MM.1S (cell line): ENCODE results near the gene ANTXR1.

Experiments used
- DNase-seq: peaks from one replicate; pipeline ENCODE4 v3.0.0-alpha.2; 2015
- H2AFZ ChIP-seq: fragments of 300-600 bp; sonication (generic); 2 replicates; pipeline ENCODE4 v1.6.0; 2016; ENCODE audit warnings: antibody characterized with exemption, low read length
- H3F3A ChIP-seq: fragments of 300-600 bp; sonication (generic); 2 replicates; pipeline ENCODE4 v1.6.1; 2016; ENCODE audit warnings: mild to moderate bottlenecking, antibody characterized with exemption, low read length, moderate library complexity, mixed read lengths; ENCODE audit not compliant: insufficient read depth
- H3K27ac ChIP-seq: fragments of 300-600 bp; sonication (generic); 2 replicates; pipeline ENCODE4 v1.5.1; 2016; ENCODE audit warnings: mild to moderate bottlenecking, low read length
- H3K27me3 ChIP-seq: fragments of 300-600 bp; sonication (generic); replicated peaks from 2 replicates; pipeline ENCODE4 v1.6.0; 2016; ENCODE audit warnings: low read length; ENCODE audit not compliant: insufficient read depth
- H3K36me3 ChIP-seq: fragments of 300-600 bp; sonication (generic); replicated peaks from 2 replicates; pipeline ENCODE4 v1.6.1; 2016; ENCODE audit warnings: mild to moderate bottlenecking, low read length, mixed read lengths; ENCODE audit not compliant: insufficient read depth
- H3K4me1 ChIP-seq: fragments of 300-600 bp; sonication (generic); 2 replicates; pipeline ENCODE4 v1.6.1; 2016; ENCODE audit warnings: low read length, mixed read lengths
- H3K4me2 ChIP-seq: fragments of 300-600 bp; sonication (generic); 2 replicates; pipeline ENCODE4 v1.6.0; 2016; ENCODE audit warnings: low read depth, low read length
- H3K4me3 ChIP-seq: fragments of 300-600 bp; sonication (generic); 2 replicates; pipeline ENCODE4 v1.5.1; 2016; ENCODE audit warnings: low read length, mixed read lengths
- H3K79me2 ChIP-seq: fragments of 300-600 bp; sonication (generic); 2 replicates; pipeline ENCODE4 v1.6.1; 2016; ENCODE audit warnings: mixed run types, low read length, mixed read lengths
- H3K9ac ChIP-seq: fragments of 300-600 bp; sonication (generic); 2 replicates; pipeline ENCODE4 v1.6.1; 2016; ENCODE audit warnings: low read length, mixed read lengths
- H3K9me2 ChIP-seq: fragments of 300-600 bp; sonication (generic); replicated peaks from 2 replicates; pipeline ENCODE4 v1.6.1; 2016; ENCODE audit warnings: mild to moderate bottlenecking, low read length, mixed read lengths; ENCODE audit not compliant: insufficient read depth
- H3K9me3 ChIP-seq: fragments of 300-600 bp; sonication (generic); replicated peaks from 2 replicates; pipeline ENCODE4 v1.6.1; 2016; ENCODE audit warnings: mild to moderate bottlenecking, low read length, mixed read lengths; ENCODE audit not compliant: insufficient read depth
- H4K20me1 ChIP-seq: fragments of 300-600 bp; sonication (generic); 2 replicates; pipeline ENCODE4 v1.6.1; 2016; ENCODE audit warnings: mild to moderate bottlenecking, low read length, moderate library complexity, mixed read lengths; ENCODE audit not compliant: insufficient read depth
- EZH2 ChIP-seq: fragments of 300-600 bp; sonication (generic); optimal IDR thresholded peaks from 2 replicates; pipeline ENCODE3; 2017; ENCODE audit warnings: low read depth, mild to moderate bottlenecking, antibody characterized with exemption, low read length, mixed read lengths
- EZH2phosphoT487 ChIP-seq: fragments of 300-600 bp; sonication (generic); IDR thresholded peaks from 2 replicates; pipeline ENCODE4 v1.6.1; 2018; ENCODE audit warnings: antibody characterized with exemption, low read length
- TF ChIP-seq, protein P1 (sequence below): fragments of 300-600 bp; sonication (generic); IDR thresholded peaks from 2 replicates; pipeline ENCODE4 v1.5.1; 2016; ENCODE audit warnings: antibody characterized with exemption, low read length, mixed read lengths

Gene ANTXR1

DNA sequence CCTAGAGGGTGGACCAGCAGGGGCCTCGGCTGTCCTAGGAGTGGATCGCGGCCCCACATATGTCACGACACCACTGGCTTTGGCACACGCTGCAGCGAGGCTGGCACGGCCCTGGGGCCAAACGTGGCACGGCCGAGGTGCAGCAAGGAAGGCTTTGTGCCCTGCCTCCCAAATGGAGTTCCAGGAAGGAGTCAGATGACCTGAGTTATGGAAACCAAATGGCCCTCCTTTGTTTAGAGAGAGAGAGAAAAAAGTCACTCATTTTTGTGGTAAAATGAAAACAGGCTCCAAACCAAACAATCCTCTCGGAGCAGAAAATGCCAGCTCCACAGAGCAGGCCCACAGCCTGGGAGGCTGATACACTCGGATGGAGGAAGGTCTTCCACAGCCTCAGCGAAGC lies 105.6 kb downstream of the ANTXR1 start:
- no peak for TF ChIP-seq EZH2phosphoT487
- TF ChIP-seq, protein P1, sequence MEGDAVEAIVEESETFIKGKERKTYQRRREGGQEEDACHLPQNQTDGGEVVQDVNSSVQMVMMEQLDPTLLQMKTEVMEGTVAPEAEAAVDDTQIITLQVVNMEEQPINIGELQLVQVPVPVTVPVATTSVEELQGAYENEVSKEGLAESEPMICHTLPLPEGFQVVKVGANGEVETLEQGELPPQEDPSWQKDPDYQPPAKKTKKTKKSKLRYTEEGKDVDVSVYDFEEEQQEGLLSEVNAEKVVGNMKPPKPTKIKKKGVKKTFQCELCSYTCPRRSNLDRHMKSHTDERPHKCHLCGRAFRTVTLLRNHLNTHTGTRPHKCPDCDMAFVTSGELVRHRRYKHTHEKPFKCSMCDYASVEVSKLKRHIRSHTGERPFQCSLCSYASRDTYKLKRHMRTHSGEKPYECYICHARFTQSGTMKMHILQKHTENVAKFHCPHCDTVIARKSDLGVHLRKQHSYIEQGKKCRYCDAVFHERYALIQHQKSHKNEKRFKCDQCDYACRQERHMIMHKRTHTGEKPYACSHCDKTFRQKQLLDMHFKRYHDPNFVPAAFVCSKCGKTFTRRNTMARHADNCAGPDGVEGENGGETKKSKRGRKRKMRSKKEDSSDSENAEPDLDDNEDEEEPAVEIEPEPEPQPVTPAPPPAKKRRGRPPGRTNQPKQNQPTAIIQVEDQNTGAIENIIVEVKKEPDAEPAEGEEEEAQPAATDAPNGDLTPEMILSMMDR, result no peak
- no peak for TF ChIP-seq EZH2
- no peaks in the 10 kb centered on the region for H3K27me3 ChIP-seq
- no peak overlapping the region for H2AFZ ChIP-seq
- no peak for DNase-seq
- no peaks in the 10 kb centered on the region for H3K4me1 ChIP-seq
- H3K9ac ChIP-seq, result no peak overlapping the region
- H3K4me2 ChIP-seq, result no peak overlapping the region
- H3K79me2 ChIP-seq, result no peaks in the 10 kb centered on the region
- H3K27ac ChIP-seq, result no peak overlapping the region
- no peaks in the 10 kb centered on the region for H4K20me1 ChIP-seq
- no peaks in the 10 kb centered on the region for H3K36me3 ChIP-seq
- no peak overlapping the region for H3K4me3 ChIP-seq
- H3K9me2 ChIP-seq, result no peaks in the 10 kb centered on the region
- H3K9me3 ChIP-seq, result no peaks in the 10 kb centered on the region
- no peaks in the 10 kb centered on the region for H3F3A ChIP-seq

DNA sequence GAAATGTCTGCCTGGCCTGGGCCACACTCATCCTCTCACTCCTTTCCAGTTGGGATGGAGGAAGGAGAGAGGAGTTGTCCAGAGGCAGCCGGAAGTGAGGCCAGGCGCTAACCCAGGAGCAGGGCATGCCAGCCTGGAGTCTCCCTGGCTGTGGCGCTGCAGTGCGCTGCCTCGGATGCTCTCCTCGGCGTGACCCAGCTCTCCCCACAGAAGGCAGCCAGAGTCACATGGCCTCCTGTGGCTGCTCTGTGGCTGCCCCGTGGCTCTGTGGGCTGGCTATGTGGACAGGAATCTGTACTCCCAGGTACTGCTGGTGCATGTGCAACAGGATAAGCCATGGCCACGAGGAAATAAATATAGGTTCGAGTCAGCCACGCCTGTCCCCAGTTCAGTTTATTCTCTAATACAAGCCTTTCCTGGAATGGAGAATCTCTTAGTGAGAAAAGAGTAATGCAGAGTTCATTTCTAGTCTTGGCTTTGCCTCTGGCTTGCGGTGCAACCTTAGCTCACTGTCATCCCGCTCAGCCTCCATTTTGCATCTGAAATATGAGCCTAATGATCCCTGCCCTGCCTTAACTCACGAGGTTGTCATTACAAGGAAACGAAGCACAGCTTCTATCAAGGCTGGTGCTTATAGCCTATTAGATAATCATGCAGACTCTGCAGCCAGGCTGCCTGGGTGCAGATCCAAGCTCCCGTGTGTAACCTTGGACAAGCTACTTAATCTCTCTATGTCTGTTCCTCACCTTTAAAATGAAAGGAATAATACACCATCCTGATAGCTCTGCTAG lies 106.3 kb downstream of the ANTXR1 start:
- TF ChIP-seq, protein P1, result no peak
- TF ChIP-seq EZH2 (no peak), EZH2phosphoT487 (no peak)
- DNase-seq, result no peak
- Histone ChIP-seq H3K4me1 (no peaks in the 10 kb centered on the region), H3K27ac (no peak overlapping the region), H3F3A (no peaks in the 10 kb centered on the region), H3K4me2 (no peak overlapping the region), H4K20me1 (no peaks in the 10 kb centered on the region), H3K9me3 (no peaks in the 10 kb centered on the region), H3K79me2 (no peaks in the 10 kb centered on the region), H3K9ac (no peak overlapping the region), H3K9me2 (no peaks in the 10 kb centered on the region), H3K27me3 (no peaks in the 10 kb centered on the region), H2AFZ (no peak overlapping the region), H3K4me3 (no peak overlapping the region), H3K36me3 (no peaks in the 10 kb centered on the region)

DNA sequence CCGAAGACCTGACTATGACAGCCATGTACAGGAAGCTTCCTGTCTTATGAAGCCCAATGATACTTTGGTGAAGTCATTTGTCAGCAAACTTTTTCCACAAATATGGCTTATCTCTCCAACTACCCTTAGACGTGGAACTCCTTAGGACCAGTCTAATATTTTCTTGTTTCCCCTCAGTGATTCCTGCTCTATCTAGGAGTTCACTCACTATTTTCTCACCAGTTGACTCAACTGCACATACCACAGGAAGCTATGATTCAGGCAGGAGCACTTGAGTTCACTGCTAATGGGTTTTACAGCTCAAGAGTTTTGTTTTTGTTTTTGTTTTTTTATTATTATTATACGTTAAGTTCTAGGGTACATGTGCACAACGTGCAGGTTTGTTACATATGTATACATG lies 109.3 kb downstream of the ANTXR1 start:
- H3K27ac ChIP-seq, result no peak overlapping the region
- H3K36me3 ChIP-seq, result no peaks in the 10 kb centered on the region
- no peak overlapping the region for H3K4me3 ChIP-seq
- no peak overlapping the region for H3K4me2 ChIP-seq
- no peaks in the 10 kb centered on the region for H3K9me2 ChIP-seq
- no peaks in the 10 kb centered on the region for H3K79me2 ChIP-seq
- no peak overlapping the region for H3K9ac ChIP-seq
- H3K9me3 ChIP-seq, result no peaks in the 10 kb centered on the region
- H4K20me1 ChIP-seq, result no peaks in the 10 kb centered on the region
- TF ChIP-seq EZH2phosphoT487, result no peak
- TF ChIP-seq, protein P1, result no peak
- TF ChIP-seq EZH2, result no peak
- DNase-seq, result no peak
- H3F3A ChIP-seq, result no peaks in the 10 kb centered on the region
- no peaks in the 10 kb centered on the region for H3K4me1 ChIP-seq
- no peaks in the 10 kb centered on the region for H3K27me3 ChIP-seq
- no peak overlapping the region for H2AFZ ChIP-seq
